HEK293 (cell line): ENCODE measurements around the gene L3MBTL4.

Source experiments
- CTCF ChIA-PET: fragments of 350-600 bp; formaldehyde crosslinking; extraction: SDS; loops from one replicate; lab custom pipeline; 2021; ENCODE audit warnings: antibody characterized with exemption; lab: Yijun Ruan, JAX
- POLR2A ChIA-PET: fragments of 300-600 bp; formaldehyde crosslinking; extraction: SDS; loops from one replicate; lab custom pipeline; 2020; ENCODE audit warnings: antibody characterized with exemption, inconsistent platforms; lab: Yijun Ruan, JAX
- H3K27ac ChIP-seq: fragments of 200-500 bp; sonication (Bioruptor generic); 2 replicates; pipeline ENCODE4 v1.5.1; 2014; ENCODE audit warnings: low read depth, low read length, control low read depth, inconsistent platforms; ENCODE audit errors: extremely low read depth
- H3K36me3 ChIP-seq, 2 experiments: fragments of 200-500 bp in 1 of 2; sonication (Bioruptor generic) in 1 of 2; 1 replicate in 1 of 2; 2 replicates in 1 of 2; pipeline ENCODE4 v1.5.1; 2014 to 2017; ENCODE audit warnings: inconsistent platforms in 2 of 2, low read length in 2 of 2; ENCODE audit not compliant: control insufficient read depth in 2 of 2, insufficient read depth in 1 of 2
- H3K4me1 ChIP-seq: fragments of 200-500 bp; sonication (Bioruptor generic); 2 replicates; pipeline ENCODE4 v1.5.1; 2014; ENCODE audit warnings: mild to moderate bottlenecking, low read length, inconsistent platforms; ENCODE audit not compliant: control insufficient read depth, insufficient read depth
- H3K4me3 ChIP-seq: 2 replicates; pipeline ENCODE4 v1.5.1; 2011; ENCODE audit warnings: low read depth, mild to moderate bottlenecking, control low read depth, low read length, moderate library complexity
- H3K9me3 ChIP-seq: fragments of 200-500 bp; sonication (Bioruptor generic); 2 replicates; pipeline ENCODE4 v1.5.1; 2014; ENCODE audit warnings: low read depth, low read length, inconsistent platforms; ENCODE audit not compliant: control insufficient read depth, insufficient read depth
- HOXC10 ChIP-seq: sonication (generic); formaldehyde crosslinking; IDR thresholded peaks from 2 replicates; pipeline ENCODE4 v1.8.1; 2023; ENCODE audit warnings: mild to moderate bottlenecking, missing genetic modification reagents
- MYNN ChIP-seq: fragments of 450-650 bp; formaldehyde crosslinking; IDR thresholded peaks from 2 replicates; pipeline ENCODE4 v1.5.1; 2016; ENCODE audit warnings: missing biosample characterization, missing genetic modification characterization, borderline replicate concordance
- PRDM1 ChIP-seq: fragments of 450-650 bp; formaldehyde crosslinking; IDR thresholded peaks from 2 replicates; pipeline ENCODE4; 2016; ENCODE audit warnings: missing biosample characterization, missing genetic modification characterization
- REPIN1 ChIP-seq: fragments of 450-650 bp; formaldehyde crosslinking; IDR thresholded peaks from 2 replicates; pipeline ENCODE4 v1.5.1; 2017; ENCODE audit warnings: missing biosample characterization, missing genetic modification characterization, low read depth
- SP2 ChIP-seq: fragments of 450-650 bp; formaldehyde crosslinking; IDR thresholded peaks from 2 replicates; pipeline ENCODE4 v1.5.1; 2016; ENCODE audit warnings: missing biosample characterization, missing genetic modification characterization
- ZNF157 ChIP-seq: fragments of 450-650 bp; formaldehyde crosslinking; IDR thresholded peaks from 2 replicates; pipeline ENCODE4 v1.5.1; 2016; ENCODE audit warnings: missing biosample characterization, missing genetic modification characterization
- ZNF169 ChIP-seq: fragments of 450-650 bp; formaldehyde crosslinking; IDR thresholded peaks from 2 replicates; pipeline ENCODE4 v1.5.1; 2016; ENCODE audit warnings: missing biosample characterization, missing genetic modification characterization
- ZNF239 ChIP-seq: fragments of 450-650 bp; formaldehyde crosslinking; IDR thresholded peaks from 2 replicates; pipeline ENCODE4 v1.5.1; 2016; ENCODE audit warnings: missing biosample characterization, missing genetic modification characterization
- ZNF311 ChIP-seq: fragments of 450-650 bp; formaldehyde crosslinking; IDR thresholded peaks from 2 replicates; pipeline ENCODE4 v1.5.1; 2017; ENCODE audit warnings: missing biosample characterization, missing genetic modification characterization, borderline replicate concordance
- ZNF514 ChIP-seq: fragments of 450-650 bp; formaldehyde crosslinking; IDR thresholded peaks from 2 replicates; pipeline ENCODE4 v1.5.1; 2016; ENCODE audit warnings: missing biosample characterization, missing genetic modification characterization
- ZNF843 ChIP-seq: fragments of 450-650 bp; formaldehyde crosslinking; IDR thresholded peaks from 2 replicates; pipeline ENCODE4 v1.5.1; 2016; ENCODE audit warnings: missing biosample characterization, missing genetic modification characterization
- TF ChIP-seq, protein P1 (sequence below): fragments of 450-650 bp; formaldehyde crosslinking; IDR thresholded peaks from 2 replicates; pipeline ENCODE4 v1.5.1; 2016; ENCODE audit warnings: missing biosample characterization, missing genetic modification characterization
- TF ChIP-seq, protein P2 (sequence below): fragments of 450-650 bp; formaldehyde crosslinking; IDR thresholded peaks from 2 replicates; pipeline ENCODE4 v1.5.1; 2016; ENCODE audit warnings: missing biosample characterization, missing genetic modification characterization
- TF ChIP-seq, protein P3 (sequence below): fragments of 450-650 bp; formaldehyde crosslinking; IDR thresholded peaks from 2 replicates; pipeline ENCODE4 v1.5.1; 2016; ENCODE audit warnings: missing biosample characterization, missing genetic modification characterization
- TF ChIP-seq, protein P4 (sequence below): fragments of 450-650 bp; formaldehyde crosslinking; IDR thresholded peaks from 2 replicates; pipeline ENCODE4 v1.5.1; 2016; ENCODE audit warnings: missing biosample characterization, missing genetic modification characterization
- TF ChIP-seq, protein P5 (sequence below): fragments of 450-650 bp; formaldehyde crosslinking; IDR thresholded peaks from 2 replicates; pipeline ENCODE4 v1.5.1; 2016; ENCODE audit warnings: missing biosample characterization, missing genetic modification characterization

The L3MBTL4 gene

DNA sequence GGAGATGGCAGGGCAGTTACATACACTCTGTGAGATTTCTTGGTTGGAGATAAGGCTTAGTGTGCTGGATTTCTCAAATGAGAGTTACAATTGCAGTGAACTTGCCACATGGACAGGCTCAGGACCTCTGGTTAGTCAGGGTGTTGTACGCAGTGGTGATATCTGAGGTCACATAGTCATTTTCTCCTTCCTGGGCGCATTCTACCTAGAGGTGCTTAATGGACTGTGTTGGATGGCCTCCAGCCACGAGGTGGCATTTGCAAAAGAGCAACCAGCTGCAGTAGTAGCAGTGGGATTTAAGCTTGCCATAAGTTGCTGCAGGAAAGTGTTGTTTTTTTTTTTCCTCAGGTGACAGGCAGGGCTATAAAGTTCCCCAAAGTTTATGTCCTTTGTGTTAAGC lies 345.6 kb downstream of the L3MBTL4 start:
- ChIA-PET POLR2A (interaction anchor here (0.6 kb wide), 1 partner anchor 177 kb away, joined by 3 read pairs; no protein-coding TSS in a partner anchor), CTCF (no interaction called here)
- no peak overlapping the region for H3K27ac ChIP-seq
- H3K9me3 ChIP-seq: no peaks in the 10 kb centered on the region; the same call in 1 of the 2 replicates
- H3K4me3 ChIP-seq: no peak overlapping the region
- no peaks in the 10 kb centered on the region; a peak in 1 of 3 replicates for H3K36me3 ChIP-seq
- no peaks in the 10 kb centered on the region for H3K4me1 ChIP-seq
- no peak for TF ChIP-seq ZNF157 (tag by site-specific recombination)
- TF ChIP-seq, protein P1, sequence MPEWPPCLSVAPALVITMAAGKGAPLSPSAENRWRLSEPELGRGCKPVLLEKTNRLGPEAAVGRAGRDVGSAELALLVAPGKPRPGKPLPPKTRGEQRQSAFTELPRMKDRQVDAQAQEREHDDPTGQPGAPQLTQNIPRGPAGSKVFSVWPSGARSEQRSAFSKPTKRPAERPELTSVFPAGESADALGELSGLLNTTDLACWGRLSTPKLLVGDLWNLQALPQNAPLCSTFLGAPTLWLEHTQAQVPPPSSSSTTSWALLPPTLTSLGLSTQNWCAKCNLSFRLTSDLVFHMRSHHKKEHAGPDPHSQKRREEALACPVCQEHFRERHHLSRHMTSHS (tag by site-specific recombination): no peak
- TF ChIP-seq, protein P2, sequence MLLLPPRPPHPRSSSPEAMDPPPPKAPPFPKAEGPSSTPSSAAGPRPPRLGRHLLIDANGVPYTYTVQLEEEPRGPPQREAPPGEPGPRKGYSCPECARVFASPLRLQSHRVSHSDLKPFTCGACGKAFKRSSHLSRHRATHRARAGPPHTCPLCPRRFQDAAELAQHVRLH (tag by site-specific recombination): no peak
- TF ChIP-seq, protein P3, sequence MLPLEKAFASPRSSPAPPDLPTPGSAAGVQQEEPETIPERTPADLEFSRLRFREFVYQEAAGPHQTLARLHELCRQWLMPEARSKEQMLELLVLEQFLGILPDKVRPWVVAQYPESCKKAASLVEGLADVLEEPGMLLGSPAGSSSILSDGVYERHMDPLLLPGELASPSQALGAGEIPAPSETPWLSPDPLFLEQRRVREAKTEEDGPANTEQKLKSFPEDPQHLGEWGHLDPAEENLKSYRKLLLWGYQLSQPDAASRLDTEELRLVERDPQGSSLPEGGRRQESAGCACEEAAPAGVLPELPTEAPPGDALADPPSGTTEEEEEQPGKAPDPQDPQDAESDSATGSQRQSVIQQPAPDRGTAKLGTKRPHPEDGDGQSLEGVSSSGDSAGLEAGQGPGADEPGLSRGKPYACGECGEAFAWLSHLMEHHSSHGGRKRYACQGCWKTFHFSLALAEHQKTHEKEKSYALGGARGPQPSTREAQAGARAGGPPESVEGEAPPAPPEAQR (tag by site-specific recombination): no peak
- TF ChIP-seq ZNF311: no peak
- TF ChIP-seq ZNF239 (tag by site-specific recombination): no peak
- TF ChIP-seq, protein P4, sequence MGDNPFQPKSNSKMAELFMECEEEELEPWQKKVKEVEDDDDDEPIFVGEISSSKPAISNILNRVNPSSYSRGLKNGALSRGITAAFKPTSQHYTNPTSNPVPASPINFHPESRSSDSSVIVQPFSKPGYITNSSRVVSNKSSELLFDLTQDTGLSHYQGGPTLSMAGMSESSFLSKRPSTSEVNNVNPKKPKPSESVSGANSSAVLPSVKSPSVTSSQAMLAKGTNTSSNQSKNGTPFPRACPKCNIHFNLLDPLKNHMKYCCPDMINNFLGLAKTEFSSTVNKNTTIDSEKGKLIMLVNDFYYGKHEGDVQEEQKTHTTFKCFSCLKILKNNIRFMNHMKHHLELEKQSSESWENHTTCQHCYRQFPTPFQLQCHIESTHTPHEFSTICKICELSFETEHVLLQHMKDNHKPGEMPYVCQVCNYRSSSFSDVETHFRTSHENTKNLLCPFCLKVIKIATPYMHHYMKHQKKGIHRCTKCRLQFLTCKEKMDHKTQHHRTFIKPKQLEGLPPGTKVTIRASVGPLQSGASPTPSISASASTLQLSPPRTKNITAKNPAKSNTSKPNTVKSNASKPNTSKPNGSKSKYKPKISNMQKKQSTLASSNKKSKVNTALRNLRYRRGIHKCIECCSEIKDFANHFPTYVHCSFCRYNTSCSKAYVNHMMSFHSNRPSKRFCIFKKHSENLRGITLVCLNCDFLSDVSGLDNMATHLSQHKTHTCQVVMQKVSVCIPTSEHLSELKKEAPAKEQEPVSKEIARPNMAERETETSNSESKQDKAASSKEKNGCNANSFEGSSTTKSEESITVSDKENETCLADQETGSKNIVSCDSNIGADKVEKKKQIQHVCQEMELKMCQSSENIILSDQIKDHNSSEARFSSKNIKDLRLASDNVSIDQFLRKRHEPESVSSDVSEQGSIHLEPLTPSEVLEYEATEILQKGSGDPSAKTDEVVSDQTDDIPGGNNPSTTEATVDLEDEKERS (tag by site-specific recombination): no peak

DNA sequence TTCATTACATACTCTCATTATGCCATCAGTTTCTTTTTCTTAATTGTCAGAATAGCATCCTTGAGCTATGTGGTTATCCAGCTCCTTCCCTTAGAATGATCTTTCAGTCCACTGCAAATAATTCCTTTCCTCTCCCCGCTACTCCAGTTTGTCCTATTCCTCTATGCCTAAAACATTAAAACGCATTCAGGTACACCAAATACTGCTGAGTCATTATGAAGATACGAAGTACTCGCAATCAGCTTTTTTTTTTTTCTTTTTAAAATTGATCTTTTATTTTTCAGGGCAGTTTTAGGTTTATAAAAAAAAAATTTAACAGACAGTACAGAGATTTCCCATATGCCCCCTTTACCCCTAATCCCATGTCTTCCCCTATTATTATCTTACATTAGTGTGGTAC lies 354.6 kb downstream of the L3MBTL4 start:
- no peak overlapping the region for H3K4me3 ChIP-seq
- TF ChIP-seq PRDM1 (no peak), ZNF843 (tag by site-specific recombination) (no peak), HOXC10 (CRISPR knock-in tag) (no peak), REPIN1 (tag by site-specific recombination) (no peak), MYNN (tag by site-specific recombination) (no peak), ZNF514 (no peak), SP2 (no peak), ZNF169 (no peak)
- TF ChIP-seq, protein P5, sequence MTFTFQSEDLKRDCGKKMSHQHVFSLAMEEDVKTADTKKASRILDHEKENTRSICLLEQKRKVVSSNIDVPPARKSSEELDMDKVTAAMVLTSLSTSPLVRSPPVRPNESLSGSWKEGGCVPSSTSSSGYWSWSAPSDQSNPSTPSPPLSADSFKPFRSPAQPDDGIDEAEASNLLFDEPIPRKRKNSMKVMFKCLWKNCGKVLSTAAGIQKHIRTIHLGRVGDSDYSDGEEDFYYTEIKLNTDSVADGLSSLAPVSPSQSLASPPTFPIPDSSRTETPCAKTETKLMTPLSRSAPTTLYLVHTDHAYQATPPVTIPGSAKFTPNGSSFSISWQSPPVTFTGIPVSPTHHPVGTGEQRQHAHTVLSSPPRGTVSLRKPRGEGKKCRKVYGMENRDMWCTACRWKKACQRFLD (tag by site-specific recombination): no peak
- POLR2A ChIA-PET: no interaction called here
- no peaks in the 10 kb centered on the region for H3K36me3 ChIP-seq
- no peak overlapping the region for H3K27ac ChIP-seq
- no peaks in the 10 kb centered on the region for H3K9me3 ChIP-seq
- H3K4me1 ChIP-seq: peaks cover 23% of the 10 kb centered on the region
- CTCF ChIA-PET: interaction anchor here (0.6 to 1.4 kb wide), 3 partner anchors 10 to 203 kb away, joined by 3 to 4 read pairs (median 4); no protein-coding TSS in a partner anchor
